ENCODE measurements around the gene CST8.

CST8 gene

GRCh38 chr20:23519556-23519955 lies 28.6 kb downstream of the CST8 start:
- Histone ChIP-seq H3K9me3 (ENCODE audit: insufficient read depth, low read length, severe bottlenecking) (no peaks in the 10 kb centered on the region), H3K27me3 (ENCODE audit: insufficient read depth, low read length, poor library complexity) (peaks cover 40% of the 10 kb centered on the region), H3K27ac (ENCODE audit: low read length) (no peak overlapping the region), H3K9ac (ENCODE audit: low read depth, low read length) (no peak overlapping the region), H3K79me2 (ENCODE audit: insufficient read depth, low read length) (no peaks in the 10 kb centered on the region), H3K4me1 (ENCODE audit: insufficient read depth, low read length) (no peaks in the 10 kb centered on the region), H2AFZ (ENCODE audit: low read depth, low read length) (no peak overlapping the region), H3K4me3 (ENCODE audit: low read depth in 1 of 2, low read length in 2 of 2) (no peak overlapping the region), H4K20me1 (ENCODE audit: insufficient read depth, low read length) (no peaks in the 10 kb centered on the region), H3K4me2 (ENCODE audit: insufficient read depth, low read length) (no peak overlapping the region), H3K36me3 (ENCODE audit: insufficient read depth, low read length) (no peaks in the 10 kb centered on the region)
- DNase-seq (no peak), ATAC-seq (ENCODE audit: insufficient read depth, low read depth) (no peak)
- TF ChIP-seq, protein P1, sequence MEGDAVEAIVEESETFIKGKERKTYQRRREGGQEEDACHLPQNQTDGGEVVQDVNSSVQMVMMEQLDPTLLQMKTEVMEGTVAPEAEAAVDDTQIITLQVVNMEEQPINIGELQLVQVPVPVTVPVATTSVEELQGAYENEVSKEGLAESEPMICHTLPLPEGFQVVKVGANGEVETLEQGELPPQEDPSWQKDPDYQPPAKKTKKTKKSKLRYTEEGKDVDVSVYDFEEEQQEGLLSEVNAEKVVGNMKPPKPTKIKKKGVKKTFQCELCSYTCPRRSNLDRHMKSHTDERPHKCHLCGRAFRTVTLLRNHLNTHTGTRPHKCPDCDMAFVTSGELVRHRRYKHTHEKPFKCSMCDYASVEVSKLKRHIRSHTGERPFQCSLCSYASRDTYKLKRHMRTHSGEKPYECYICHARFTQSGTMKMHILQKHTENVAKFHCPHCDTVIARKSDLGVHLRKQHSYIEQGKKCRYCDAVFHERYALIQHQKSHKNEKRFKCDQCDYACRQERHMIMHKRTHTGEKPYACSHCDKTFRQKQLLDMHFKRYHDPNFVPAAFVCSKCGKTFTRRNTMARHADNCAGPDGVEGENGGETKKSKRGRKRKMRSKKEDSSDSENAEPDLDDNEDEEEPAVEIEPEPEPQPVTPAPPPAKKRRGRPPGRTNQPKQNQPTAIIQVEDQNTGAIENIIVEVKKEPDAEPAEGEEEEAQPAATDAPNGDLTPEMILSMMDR (IDR thresholded peaks at IDR 0.05; ENCODE audit: borderline replicate concordance, extremely low read depth, low read length, poor library complexity, severe bottlenecking) = no peak
- TF ChIP-seq EZH2 (IDR thresholded peaks at IDR 0.05; ENCODE audit: borderline replicate concordance, low read depth, low read length, severe bottlenecking) = no peak

- H4K20me1 ChIP-seq (ENCODE audit: insufficient read depth, low read length) = no peaks in the 10 kb centered on the region
- TF ChIP-seq EZH2 (IDR thresholded peaks at IDR 0.05; ENCODE audit: borderline replicate concordance, low read depth, low read length, severe bottlenecking) = no peak
- TF ChIP-seq, protein P1 (IDR thresholded peaks at IDR 0.05; ENCODE audit: borderline replicate concordance, extremely low read depth, low read length, poor library complexity, severe bottlenecking) = no peak
- H3K9ac ChIP-seq (ENCODE audit: low read depth, low read length) = no peak overlapping the region
- no peak overlapping the region for H3K4me3 ChIP-seq (ENCODE audit: low read depth in 1 of 2, low read length in 2 of 2)
- H3K4me1 ChIP-seq (ENCODE audit: insufficient read depth, low read length) = no peaks in the 10 kb centered on the region
- peaks cover 40% of the 10 kb centered on the region for H3K27me3 ChIP-seq (ENCODE audit: insufficient read depth, low read length, poor library complexity)
- ATAC-seq (ENCODE audit: insufficient read depth, low read depth) (no peak), DNase-seq (no peak)
- no peak overlapping the region for H3K4me2 ChIP-seq (ENCODE audit: insufficient read depth, low read length)
- H2AFZ ChIP-seq (ENCODE audit: low read depth, low read length) = no peak overlapping the region
- no peak overlapping the region for H3K27ac ChIP-seq (ENCODE audit: low read length)
- H3K9me3 ChIP-seq (ENCODE audit: insufficient read depth, low read length, severe bottlenecking) = no peaks in the 10 kb centered on the region
- no peaks in the 10 kb centered on the region for H3K36me3 ChIP-seq (ENCODE audit: insufficient read depth, low read length)
- no peaks in the 10 kb centered on the region for H3K79me2 ChIP-seq (ENCODE audit: insufficient read depth, low read length)
Observed at GRCh38 chr20:23520185-23520584, 29.3 kb downstream of the CST8 start.

DNA sequence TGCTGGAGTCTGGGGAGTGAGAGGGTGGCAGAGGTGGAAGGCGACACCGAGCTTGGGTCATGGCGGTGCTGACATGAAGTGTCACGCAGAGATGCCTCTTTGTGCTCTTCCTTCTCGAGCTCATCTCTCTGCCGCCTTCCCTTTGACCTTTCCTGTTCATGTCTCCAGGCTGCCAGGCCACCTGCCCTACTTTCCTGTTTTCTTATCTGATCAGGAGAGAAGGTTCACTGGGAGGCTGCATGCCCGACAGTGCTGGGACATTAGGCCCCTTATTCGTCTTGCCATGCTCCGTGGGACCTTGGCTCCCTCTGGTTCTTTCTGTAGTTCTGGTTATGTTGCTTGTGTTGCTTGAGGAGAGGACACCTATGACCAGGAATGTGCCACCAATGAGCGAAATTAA lies 33.2 kb downstream of the CST8 start:
- H3K36me3 ChIP-seq (ENCODE audit: insufficient read depth, low read length) = no peaks in the 10 kb centered on the region
- peaks cover 38% of the 10 kb centered on the region for H3K27me3 ChIP-seq (ENCODE audit: insufficient read depth, low read length, poor library complexity)
- H3K4me1 ChIP-seq (ENCODE audit: insufficient read depth, low read length) = no peaks in the 10 kb centered on the region
- no peak overlapping the region for H3K27ac ChIP-seq (ENCODE audit: low read length)
- H4K20me1 ChIP-seq (ENCODE audit: insufficient read depth, low read length) = no peaks in the 10 kb centered on the region
- TF ChIP-seq, protein P1 (IDR thresholded peaks at IDR 0.05; ENCODE audit: borderline replicate concordance, extremely low read depth, low read length, poor library complexity, severe bottlenecking) = no peak
- no peak for TF ChIP-seq EZH2 (IDR thresholded peaks at IDR 0.05; ENCODE audit: borderline replicate concordance, low read depth, low read length, severe bottlenecking)
- no peak overlapping the region for H2AFZ ChIP-seq (ENCODE audit: low read depth, low read length)
- H3K79me2 ChIP-seq (ENCODE audit: insufficient read depth, low read length) = no peaks in the 10 kb centered on the region
- H3K9ac ChIP-seq (ENCODE audit: low read depth, low read length) = no peak overlapping the region
- no peak for ATAC-seq (ENCODE audit: insufficient read depth, low read depth)
- H3K4me2 ChIP-seq (ENCODE audit: insufficient read depth, low read length) = no peak overlapping the region
- no peak for DNase-seq
- H3K4me3 ChIP-seq (ENCODE audit: low read depth in 1 of 2, low read length in 2 of 2) = no peak overlapping the region
- H3K9me3 ChIP-seq (ENCODE audit: insufficient read depth, low read length, severe bottlenecking) = no peaks in the 10 kb centered on the region

- DNase-seq (no peak), ATAC-seq (ENCODE audit: insufficient read depth, low read depth) (no peak)
- H3K27me3 ChIP-seq (ENCODE audit: insufficient read depth, low read length, poor library complexity) = peaks cover 24% of the 10 kb centered on the region
- no peak for TF ChIP-seq EZH2 (IDR thresholded peaks at IDR 0.05; ENCODE audit: borderline replicate concordance, low read depth, low read length, severe bottlenecking)
- TF ChIP-seq, protein P1 (IDR thresholded peaks at IDR 0.05; ENCODE audit: borderline replicate concordance, extremely low read depth, low read length, poor library complexity, severe bottlenecking) = no peak
- H3K9ac ChIP-seq (ENCODE audit: low read depth, low read length) = no peak overlapping the region
- H3K9me3 ChIP-seq (ENCODE audit: insufficient read depth, low read length, severe bottlenecking) = no peaks in the 10 kb centered on the region
- no peak overlapping the region for H3K4me3 ChIP-seq (ENCODE audit: low read depth in 1 of 2, low read length in 2 of 2)
- no peaks in the 10 kb centered on the region for H4K20me1 ChIP-seq (ENCODE audit: insufficient read depth, low read length)
- no peaks in the 10 kb centered on the region for H3K36me3 ChIP-seq (ENCODE audit: insufficient read depth, low read length)
- H3K4me2 ChIP-seq (ENCODE audit: insufficient read depth, low read length) = no peak overlapping the region
- H3K4me1 ChIP-seq (ENCODE audit: insufficient read depth, low read length) = no peaks in the 10 kb centered on the region
- H3K79me2 ChIP-seq (ENCODE audit: insufficient read depth, low read length) = no peaks in the 10 kb centered on the region
- H2AFZ ChIP-seq (ENCODE audit: low read depth, low read length) = no peak overlapping the region
- H3K27ac ChIP-seq (ENCODE audit: low read length) = no peak overlapping the region
Observed at GRCh38 chr20:23526850-23527249, 35.9 kb downstream of the CST8 start.

Measured in DND-41 (cell line).